ENCODE results near the gene PARD6B. TPM values are rescaled to one million over a fixed set of nuclear protein-coding genes. Genes with fewer than 3 reads are reported as not detected.

PARD6B gene
- total and polyA plus RNA-seq, 2 donors (not counting 3 experiments of a cell fraction or from before 2014, with no cell fraction given) = 0.03 TPM; not detected in 1

- FAIRE-seq (no peak), DNase-seq (ENCODE audit: low read depth, low spot score) (no peak)
- intact Hi-C loops (cut with micrococcal nuclease) = no loop called here
- Histone ChIP-seq H3K4me1 (ENCODE audit: control insufficient read depth, extremely low read depth, insufficient read depth, low read length) (no peaks in the 10 kb centered on the region), H2AFZ (ENCODE audit: low read depth, low read length) (no peak overlapping the region), H3K4me2 (ENCODE audit: insufficient read depth, low read length) (no peak overlapping the region), H3K79me2 (ENCODE audit: control insufficient read depth, insufficient read depth, low read length) (no peaks in the 10 kb centered on the region), H3K27me3 (ENCODE audit: control insufficient read depth in 2 of 2, insufficient read depth in 2 of 2, low read length in 2 of 2) (peaks cover 0 to 2% of the 10 kb centered on the region in 2 experiments), H4K20me1 (replicated peaks; ENCODE audit: control insufficient read depth, extremely low read depth, insufficient read depth, low read length) (no peaks in the 10 kb centered on the region), H3K9me3 (replicated peaks; ENCODE audit: control insufficient read depth, insufficient read depth, low read length) (no peaks in the 10 kb centered on the region), H3K36me3 (ENCODE audit: control insufficient read depth in 2 of 2, extremely low read depth in 1 of 2, insufficient read depth in 2 of 2, low read length in 2 of 2) (no peaks in the 10 kb centered on the region), H3K9ac (replicated peaks; ENCODE audit: extremely low read depth, insufficient read depth, low read length) (no peak overlapping the region), H3K9me1 (replicated peaks; ENCODE audit: control insufficient read depth, extremely low read depth, insufficient read depth, low read length) (no peaks in the 10 kb centered on the region), H3K27ac (ENCODE audit: insufficient read depth, low read depth, low read length) (no peak overlapping the region), H3K4me3 (replicated peaks in 1 of 3; ENCODE audit: insufficient read depth in 1 of 3, low read depth in 1 of 3, low read length in 3 of 3) (no peak overlapping the region)
- ChIA-PET POLR2A (no interaction called here), CTCF (no interaction called here)
- TF ChIP-seq CTCF (IDR thresholded peaks at IDR 0.05; ENCODE audit: extremely low read depth in 1 of 2, insufficient read depth in 1 of 2, low read depth in 1 of 2, low read length in 2 of 2) = no peak
- no peak for TF ChIP-seq GATA2 (IDR thresholded peaks at IDR 0.05; ENCODE audit: insufficient read depth, insufficient read length, low read depth, low read length)
- TF ChIP-seq JUN (IDR thresholded peaks at IDR 0.05; ENCODE audit: borderline replicate concordance, insufficient read depth, insufficient read length, low read depth) = no peak
- TF ChIP-seq MYC (IDR thresholded peaks at IDR 0.05; ENCODE audit: low read depth, low read length) = no peak
- no peak for TF ChIP-seq POLR2A (IDR thresholded peaks at IDR 0.05; ENCODE audit: low read depth, low read length)
- TF ChIP-seq FOS (IDR thresholded peaks at IDR 0.05; ENCODE audit: borderline replicate concordance, insufficient read depth, low read length) = no peak
- TF ChIP-seq POLR2AphosphoS5 (IDR thresholded peaks at IDR 0.05; ENCODE audit: insufficient read depth, low read depth, low read length) = no peak
- TF ChIP-seq MAX (IDR thresholded peaks at IDR 0.05; ENCODE audit: insufficient read depth, insufficient read length) = no peak
- TF ChIP-seq EZH2 (IDR thresholded peaks at IDR 0.05; ENCODE audit: borderline replicate concordance, low read depth, low read length, severe bottlenecking) = no peak
- dilution Hi-C loops (cut with MboI; ENCODE audit: extremely low pct_ligation_motif_present, low sequenced_read_pairs) = no loop called here
- BruUV-seq (replicated peaks) = no TSS peak
Observed at GRCh38 chr20:50682065-50682464, 49.3 kb upstream of the PARD6B start.

Measured in endothelial cell of umbilical vein (primary cell).